Measurements from ENCODE around the gene KCNA2.

GRCh38 chr1:110612060-110612745 lies 6.0 kb upstream of the KCNA2 start:
- TF ChIP-seq POLR2A (IDR thresholded peaks at IDR 0.05) (no peak), POLR2AphosphoS5 (IDR thresholded peaks at IDR 0.05) (no peak)
- TF ChIP-seq, protein P1, sequence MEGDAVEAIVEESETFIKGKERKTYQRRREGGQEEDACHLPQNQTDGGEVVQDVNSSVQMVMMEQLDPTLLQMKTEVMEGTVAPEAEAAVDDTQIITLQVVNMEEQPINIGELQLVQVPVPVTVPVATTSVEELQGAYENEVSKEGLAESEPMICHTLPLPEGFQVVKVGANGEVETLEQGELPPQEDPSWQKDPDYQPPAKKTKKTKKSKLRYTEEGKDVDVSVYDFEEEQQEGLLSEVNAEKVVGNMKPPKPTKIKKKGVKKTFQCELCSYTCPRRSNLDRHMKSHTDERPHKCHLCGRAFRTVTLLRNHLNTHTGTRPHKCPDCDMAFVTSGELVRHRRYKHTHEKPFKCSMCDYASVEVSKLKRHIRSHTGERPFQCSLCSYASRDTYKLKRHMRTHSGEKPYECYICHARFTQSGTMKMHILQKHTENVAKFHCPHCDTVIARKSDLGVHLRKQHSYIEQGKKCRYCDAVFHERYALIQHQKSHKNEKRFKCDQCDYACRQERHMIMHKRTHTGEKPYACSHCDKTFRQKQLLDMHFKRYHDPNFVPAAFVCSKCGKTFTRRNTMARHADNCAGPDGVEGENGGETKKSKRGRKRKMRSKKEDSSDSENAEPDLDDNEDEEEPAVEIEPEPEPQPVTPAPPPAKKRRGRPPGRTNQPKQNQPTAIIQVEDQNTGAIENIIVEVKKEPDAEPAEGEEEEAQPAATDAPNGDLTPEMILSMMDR (IDR thresholded peaks at IDR 0.05 in 8 of 11, conservative IDR thresholded peaks at IDR 0.05 in 3 of 11) = no peak
